ENCODE measurements around the gene GLDN.

GRCh38 chr15:51390241-51390965 lies 48.9 kb downstream of the GLDN start:
- TF ChIP-seq, protein P1, sequence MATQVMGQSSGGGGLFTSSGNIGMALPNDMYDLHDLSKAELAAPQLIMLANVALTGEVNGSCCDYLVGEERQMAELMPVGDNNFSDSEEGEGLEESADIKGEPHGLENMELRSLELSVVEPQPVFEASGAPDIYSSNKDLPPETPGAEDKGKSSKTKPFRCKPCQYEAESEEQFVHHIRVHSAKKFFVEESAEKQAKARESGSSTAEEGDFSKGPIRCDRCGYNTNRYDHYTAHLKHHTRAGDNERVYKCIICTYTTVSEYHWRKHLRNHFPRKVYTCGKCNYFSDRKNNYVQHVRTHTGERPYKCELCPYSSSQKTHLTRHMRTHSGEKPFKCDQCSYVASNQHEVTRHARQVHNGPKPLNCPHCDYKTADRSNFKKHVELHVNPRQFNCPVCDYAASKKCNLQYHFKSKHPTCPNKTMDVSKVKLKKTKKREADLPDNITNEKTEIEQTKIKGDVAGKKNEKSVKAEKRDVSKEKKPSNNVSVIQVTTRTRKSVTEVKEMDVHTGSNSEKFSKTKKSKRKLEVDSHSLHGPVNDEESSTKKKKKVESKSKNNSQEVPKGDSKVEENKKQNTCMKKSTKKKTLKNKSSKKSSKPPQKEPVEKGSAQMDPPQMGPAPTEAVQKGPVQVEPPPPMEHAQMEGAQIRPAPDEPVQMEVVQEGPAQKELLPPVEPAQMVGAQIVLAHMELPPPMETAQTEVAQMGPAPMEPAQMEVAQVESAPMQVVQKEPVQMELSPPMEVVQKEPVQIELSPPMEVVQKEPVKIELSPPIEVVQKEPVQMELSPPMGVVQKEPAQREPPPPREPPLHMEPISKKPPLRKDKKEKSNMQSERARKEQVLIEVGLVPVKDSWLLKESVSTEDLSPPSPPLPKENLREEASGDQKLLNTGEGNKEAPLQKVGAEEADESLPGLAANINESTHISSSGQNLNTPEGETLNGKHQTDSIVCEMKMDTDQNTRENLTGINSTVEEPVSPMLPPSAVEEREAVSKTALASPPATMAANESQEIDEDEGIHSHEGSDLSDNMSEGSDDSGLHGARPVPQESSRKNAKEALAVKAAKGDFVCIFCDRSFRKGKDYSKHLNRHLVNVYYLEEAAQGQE (IDR thresholded peaks at IDR 0.05; ENCODE audit: low read depth, low read length), result no peak
- TF ChIP-seq RAD21 (IDR thresholded peaks at IDR 0.05; ENCODE audit: low read length) (no peak), POLR2AphosphoS5 (IDR thresholded peaks at IDR 0.05; ENCODE audit: low read depth, low read length) (no peak), FOSL2 (IDR thresholded peaks at IDR 0.05; ENCODE audit: borderline replicate concordance, low read depth) (no peak), NFIC (IDR thresholded peaks at IDR 0.05; ENCODE audit: borderline replicate concordance) (no peak), TAF1 (IDR thresholded peaks at IDR 0.05; ENCODE audit: borderline replicate concordance, low read depth, low read length) (no peak), JUND (IDR thresholded peaks at IDR 0.05) (no peak)
- TF ChIP-seq, protein P2, sequence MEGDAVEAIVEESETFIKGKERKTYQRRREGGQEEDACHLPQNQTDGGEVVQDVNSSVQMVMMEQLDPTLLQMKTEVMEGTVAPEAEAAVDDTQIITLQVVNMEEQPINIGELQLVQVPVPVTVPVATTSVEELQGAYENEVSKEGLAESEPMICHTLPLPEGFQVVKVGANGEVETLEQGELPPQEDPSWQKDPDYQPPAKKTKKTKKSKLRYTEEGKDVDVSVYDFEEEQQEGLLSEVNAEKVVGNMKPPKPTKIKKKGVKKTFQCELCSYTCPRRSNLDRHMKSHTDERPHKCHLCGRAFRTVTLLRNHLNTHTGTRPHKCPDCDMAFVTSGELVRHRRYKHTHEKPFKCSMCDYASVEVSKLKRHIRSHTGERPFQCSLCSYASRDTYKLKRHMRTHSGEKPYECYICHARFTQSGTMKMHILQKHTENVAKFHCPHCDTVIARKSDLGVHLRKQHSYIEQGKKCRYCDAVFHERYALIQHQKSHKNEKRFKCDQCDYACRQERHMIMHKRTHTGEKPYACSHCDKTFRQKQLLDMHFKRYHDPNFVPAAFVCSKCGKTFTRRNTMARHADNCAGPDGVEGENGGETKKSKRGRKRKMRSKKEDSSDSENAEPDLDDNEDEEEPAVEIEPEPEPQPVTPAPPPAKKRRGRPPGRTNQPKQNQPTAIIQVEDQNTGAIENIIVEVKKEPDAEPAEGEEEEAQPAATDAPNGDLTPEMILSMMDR (IDR thresholded peaks at IDR 0.05), result no peak
- TF ChIP-seq, protein P3, sequence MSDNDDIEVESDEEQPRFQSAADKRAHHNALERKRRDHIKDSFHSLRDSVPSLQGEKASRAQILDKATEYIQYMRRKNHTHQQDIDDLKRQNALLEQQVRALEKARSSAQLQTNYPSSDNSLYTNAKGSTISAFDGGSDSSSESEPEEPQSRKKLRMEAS (IDR thresholded peaks at IDR 0.05; ENCODE audit: low read depth), result no peak

Measured in SK-N-SH (cell line).